ENCODE measurements around the gene GINS3.
"Not testable (repeated sequence)": the region's sequence is repeated elsewhere in the genome, so short reads cannot be mapped to it uniquely, and the experiment has no call there.

The GINS3 gene

GRCh38 chr16:58389724-58390123, 2.5 kb upstream of the GINS3 start:
- FAIRE-seq: no peak

GRCh38 chr16:58393138-58393504, 850 bp downstream of the GINS3 start:
- FAIRE-seq: no peak
- no peak for DNase-seq (ENCODE audit: low spot score)

More at GRCh38 chr16:58389724-58390123, 2.5 kb upstream of the GINS3 start:
- DNase-seq (ENCODE audit: low spot score): no peak

DNA sequence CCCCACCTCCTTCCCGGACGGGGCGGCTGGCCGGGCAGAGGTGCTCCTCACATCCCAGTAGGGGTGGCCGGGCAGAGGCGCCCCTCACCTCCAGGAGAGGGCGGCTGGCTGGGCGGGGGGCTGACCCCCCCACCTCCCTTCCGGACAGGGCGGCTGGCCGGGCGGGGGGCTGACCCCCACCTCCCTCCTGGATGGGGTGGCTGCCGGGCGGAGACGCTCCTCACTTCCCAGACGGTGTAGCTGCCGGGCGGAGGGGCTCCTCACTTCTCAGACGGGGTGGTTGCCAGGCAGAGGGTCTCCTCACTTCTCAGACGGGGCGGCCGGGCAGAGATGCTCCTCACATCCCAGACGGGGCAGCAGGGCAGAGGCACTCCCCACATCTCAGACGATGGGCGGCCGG, 4.6 kb downstream of the GINS3 start:
- DNase-seq (ENCODE audit: low spot score); FAIRE-seq: not testable (repeated sequence)

DNA sequence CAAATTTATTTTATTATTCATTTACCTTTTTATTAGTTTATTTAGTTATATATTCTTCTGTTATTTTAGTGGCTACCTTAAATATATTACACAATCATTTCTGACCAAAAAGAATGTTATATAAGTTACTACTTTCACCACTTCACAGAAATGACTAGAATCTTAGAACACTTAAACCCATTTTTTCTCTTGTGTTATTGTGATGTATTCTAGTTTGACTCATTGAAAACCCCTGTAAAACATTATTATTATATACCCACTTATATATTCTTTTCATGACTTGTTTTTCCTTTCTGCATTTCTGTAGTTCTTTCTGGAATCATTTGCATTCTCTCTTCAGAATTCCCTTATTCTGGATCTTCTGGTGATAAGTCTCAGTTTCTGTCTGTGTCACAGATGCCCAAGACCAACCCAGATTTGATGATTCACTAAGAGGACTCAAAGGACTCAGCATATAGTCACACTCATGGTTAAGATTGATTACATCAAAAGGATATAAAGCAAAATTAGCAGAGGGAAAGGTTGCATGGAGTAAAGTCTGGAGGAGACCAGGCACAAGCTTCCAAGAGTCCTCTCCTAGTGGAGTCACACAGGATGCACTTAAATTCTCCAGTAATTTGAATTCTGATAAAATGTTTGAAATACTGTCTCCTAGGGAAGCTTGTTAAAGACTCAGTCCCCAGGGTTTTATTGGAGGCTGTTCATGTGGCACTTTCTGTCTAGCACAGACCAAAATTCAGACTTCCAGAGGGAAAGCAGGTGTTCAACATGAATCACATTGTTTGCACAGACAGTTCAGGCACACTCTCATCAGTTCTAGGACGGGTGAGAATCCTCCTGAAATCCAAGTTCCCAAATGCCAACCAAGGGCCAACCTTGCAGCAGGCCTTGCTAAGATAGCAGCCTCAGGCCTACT, 7.7 kb downstream of the GINS3 start:
- peak; percentile 31 for DNase-seq (ENCODE audit: low spot score)
- peak; percentile 12 for FAIRE-seq

- not testable (repeated sequence) for DNase-seq (ENCODE audit: low spot score); FAIRE-seq
Observed at GRCh38 chr16:58401305-58401704, 9.0 kb downstream of the GINS3 start.

- FAIRE-seq (no peak), DNase-seq (ENCODE audit: low spot score) (no peak)
Observed at GRCh38 chr16:58402796-58403195, 10.5 kb downstream of the GINS3 start.

- DNase-seq (ENCODE audit: low spot score): peak; percentile 35
- no peak for FAIRE-seq
Observed at GRCh38 chr16:58409316-58409973, 17.2 kb downstream of the GINS3 start.

DNA sequence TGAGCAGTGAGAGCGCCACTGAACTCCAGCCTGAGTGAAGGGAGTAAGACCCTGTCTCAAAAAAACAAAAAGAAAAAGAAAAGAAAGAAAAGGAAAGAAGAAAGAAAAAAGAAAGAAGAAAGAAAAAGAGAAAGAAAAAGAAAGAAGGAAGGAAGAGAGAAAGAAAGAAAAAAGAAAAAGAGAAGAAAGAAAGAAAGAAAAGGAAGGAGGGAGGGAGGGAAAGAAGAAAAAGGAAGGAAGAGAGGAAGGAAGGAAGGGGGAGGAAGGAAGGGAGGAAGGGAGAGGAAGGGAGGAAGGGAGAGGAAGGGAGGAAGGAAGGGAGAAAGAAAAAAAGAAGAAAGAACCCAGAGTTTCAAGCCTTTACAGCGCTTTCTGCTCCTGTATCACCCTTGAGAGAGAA, 19.1 kb downstream of the GINS3 start:
- DNase-seq (ENCODE audit: low spot score) (no peak), FAIRE-seq (no peak)

DNA sequence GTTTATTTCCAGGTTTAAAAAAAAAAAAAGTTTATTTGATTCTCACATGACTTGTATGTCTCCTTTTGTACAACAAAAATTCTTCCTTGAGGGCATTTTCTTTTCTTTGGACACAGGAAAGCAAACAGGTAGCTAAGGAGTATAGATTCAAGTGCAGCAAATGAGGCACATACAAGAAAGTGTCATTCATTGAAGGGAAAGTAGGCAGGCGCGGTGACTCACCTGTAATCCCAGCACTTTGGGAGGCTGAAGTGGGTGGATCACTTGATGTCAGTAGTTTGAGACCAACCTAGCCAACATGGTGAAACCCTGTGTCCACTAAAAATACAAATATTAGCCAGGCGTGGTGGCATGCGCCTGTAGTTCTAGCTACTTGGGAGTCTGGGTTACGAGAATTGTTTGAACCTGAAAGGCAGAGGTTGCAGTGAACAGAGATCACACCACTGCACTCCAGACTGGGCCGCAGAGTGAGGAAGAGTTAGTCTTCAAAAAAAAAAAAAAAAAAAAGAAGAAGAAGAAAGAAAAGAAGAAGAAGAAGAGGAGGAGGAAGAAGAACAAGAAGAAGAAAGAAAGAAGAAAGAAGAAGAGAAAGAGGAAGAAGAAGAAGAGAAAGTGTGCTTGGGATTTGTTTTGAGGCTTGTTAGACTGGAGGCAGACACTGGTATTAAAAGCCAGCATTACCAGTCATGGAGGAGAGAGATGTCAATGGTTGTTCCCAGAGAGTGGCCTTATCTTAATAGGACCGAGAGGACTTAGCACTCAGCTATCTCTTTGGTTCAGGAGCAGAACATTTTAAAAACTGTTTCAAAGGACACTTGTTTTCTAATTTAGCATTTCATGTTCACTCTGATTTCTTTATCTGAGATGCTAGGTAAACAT, 19.7 kb downstream of the GINS3 start:
- FAIRE-seq: no peak
- no peak for DNase-seq (ENCODE audit: low spot score)

DNA sequence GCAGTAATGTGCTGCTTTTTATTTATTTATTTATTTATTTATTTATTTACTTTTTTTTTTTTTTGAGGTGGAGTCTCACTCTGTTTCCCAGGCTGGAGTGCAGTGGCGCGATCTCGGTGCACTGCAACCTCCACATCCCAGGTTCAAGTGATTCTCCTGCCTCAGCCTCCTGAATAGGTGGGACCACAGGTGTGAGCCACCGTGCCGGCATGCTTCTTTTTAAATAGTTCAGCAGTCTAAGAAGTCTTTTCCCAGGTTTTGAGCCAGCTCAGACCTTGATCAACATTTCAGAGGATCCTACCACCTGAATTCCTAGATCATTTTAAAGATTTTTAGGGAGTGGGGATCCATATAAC, 20.3 kb downstream of the GINS3 start:
- not testable (repeated sequence) for DNase-seq (ENCODE audit: low spot score); FAIRE-seq

DNA sequence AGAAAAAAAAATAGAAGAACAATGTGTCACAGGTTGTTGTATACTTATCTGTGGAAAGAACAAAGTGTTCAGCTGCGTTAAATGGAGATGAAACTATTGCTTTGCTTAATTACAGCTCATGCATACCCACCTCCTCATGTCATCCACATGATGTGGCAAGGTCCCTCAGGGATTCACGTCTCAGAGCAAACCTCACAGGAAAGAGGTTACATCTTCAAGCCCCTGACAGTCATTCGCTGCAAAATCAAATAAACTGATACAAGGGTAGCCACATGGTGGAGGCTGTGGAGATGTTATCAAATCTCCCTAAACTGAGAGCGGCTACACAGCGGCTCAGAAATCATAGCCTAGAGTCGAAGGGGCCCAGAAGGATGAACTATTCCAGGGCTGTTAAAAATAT, 21.1 kb downstream of the GINS3 start:
- FAIRE-seq (no peak), DNase-seq (ENCODE audit: low spot score) (no peak)

GRCh38 chr16:58415003-58415402, 22.7 kb downstream of the GINS3 start:
- FAIRE-seq (no peak), DNase-seq (ENCODE audit: low spot score) (no peak)

DNA sequence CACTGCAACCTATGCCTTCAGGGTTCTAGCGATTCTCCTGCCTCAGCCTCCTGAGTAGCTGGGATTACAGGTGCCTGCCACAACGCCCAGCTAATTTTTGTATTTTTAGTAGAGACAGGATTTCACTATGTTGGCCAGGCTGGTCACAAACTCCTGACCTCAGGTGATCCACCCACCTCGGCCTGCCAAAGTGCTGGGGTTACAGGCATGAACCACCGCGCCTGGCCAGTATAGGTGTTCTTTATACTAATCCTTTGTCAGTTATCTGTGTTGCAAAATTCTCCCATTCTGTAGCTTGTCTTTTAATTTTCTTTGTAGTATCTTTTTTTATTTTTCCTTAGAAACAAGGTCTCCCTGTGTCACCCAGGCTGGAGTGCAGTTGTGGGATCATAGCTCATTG, 23.7 kb downstream of the GINS3 start:
- not testable (repeated sequence) for FAIRE-seq; DNase-seq (ENCODE audit: low spot score)

GRCh38 chr16:58417035-58417434, 24.8 kb downstream of the GINS3 start:
- DNase-seq (ENCODE audit: low spot score): no peak
- no peak for FAIRE-seq

GRCh38 chr16:58417600-58417999, 25.3 kb downstream of the GINS3 start:
- FAIRE-seq (no peak), DNase-seq (ENCODE audit: low spot score) (no peak)

- DNase-seq (ENCODE audit: low spot score) (no peak), FAIRE-seq (no peak)
Observed at GRCh38 chr16:58418026-58418425, 25.8 kb downstream of the GINS3 start.

GRCh38 chr16:58418601-58419000, 26.3 kb downstream of the GINS3 start:
- DNase-seq (ENCODE audit: low spot score) (peak; percentile 52), FAIRE-seq (no peak)

DNA sequence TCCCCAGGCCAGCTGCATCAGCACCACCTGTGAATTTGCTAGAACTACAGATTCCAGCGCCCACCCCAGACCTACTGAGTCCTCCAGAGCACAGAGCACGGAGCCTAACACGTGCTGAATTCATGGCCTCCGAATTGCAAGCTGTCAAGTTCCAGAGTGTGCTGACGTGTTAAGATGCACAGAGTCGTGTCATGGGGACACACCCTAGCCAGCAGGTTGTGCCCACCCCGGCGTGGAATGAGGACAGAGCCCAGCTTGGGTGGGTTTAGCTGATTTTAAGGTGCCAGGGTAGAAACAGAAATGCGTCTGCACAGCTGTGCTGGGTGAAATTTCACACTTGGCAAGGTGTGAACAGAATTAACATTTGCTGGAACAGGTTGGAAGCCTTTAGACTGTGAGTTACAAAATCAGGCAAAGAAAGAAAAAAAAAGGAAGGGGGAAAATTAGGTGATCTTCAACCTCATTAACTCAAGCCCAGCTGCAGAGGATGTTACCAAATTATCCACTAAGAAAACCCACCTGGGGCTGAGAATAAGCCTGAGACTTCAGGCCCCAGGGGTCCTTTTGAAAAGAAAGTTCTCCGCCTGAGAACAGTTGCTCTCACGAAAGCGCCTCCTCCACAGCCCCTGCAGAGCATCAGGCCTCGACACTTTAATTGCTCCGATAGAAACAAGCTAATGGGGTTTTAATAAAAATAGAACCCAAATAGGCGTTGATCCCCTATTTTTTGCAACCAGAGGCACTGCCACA, 27.1 kb downstream of the GINS3 start:
- no peak for DNase-seq (ENCODE audit: low spot score)
- FAIRE-seq: no peak

DNA sequence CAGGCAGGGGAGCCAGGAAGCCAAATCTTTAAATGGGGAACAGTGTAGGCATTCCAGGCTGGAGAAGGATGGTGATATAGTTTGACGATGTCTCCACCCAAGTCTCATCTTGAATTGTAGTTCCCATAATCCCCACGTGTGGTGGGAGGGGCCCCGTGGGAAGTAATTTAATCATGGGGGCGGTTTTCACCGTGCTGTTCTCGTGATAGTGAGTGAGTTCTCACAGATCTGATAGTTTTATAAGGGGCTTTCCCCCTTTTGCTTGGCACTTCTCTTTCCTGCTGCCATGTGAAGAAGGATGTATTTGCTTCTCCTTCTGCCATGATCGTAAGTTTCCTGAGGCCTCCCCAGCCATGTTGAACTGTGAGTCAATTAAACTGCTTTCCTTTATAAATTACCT, 28.8 kb downstream of the GINS3 start:
- DNase-seq (ENCODE audit: low spot score) (no peak), FAIRE-seq (no peak)

DNA sequence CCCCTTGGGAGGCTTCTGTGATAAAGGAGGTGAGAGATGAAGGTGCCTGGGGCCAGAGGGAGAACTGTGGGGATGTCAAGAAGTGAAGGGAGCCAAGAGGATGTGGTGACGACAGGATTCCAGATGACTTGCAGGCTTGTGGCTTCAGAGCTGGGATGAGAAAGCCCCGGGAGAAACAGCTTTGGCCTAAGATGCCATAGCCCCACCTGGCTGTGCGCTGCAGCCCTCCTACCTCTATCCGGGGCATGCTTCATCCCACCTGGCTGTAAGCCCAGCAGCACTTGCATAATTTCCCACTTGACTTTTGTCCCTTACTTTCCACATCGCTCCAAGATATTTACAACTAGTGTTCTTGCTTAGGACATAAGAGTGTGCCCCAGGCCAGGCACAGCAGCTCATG, 29.3 kb downstream of the GINS3 start:
- DNase-seq (ENCODE audit: low spot score) (peak; percentile 53), FAIRE-seq (no peak)

GRCh38 chr16:58422809-58423208, 30.5 kb downstream of the GINS3 start:
- FAIRE-seq: no peak

More at GRCh38 chr16:58422809-58423208, 30.5 kb downstream of the GINS3 start:
- no peak for DNase-seq (ENCODE audit: low spot score)
